Fibroblast of peridontal ligament (primary cell): Measurements from ENCODE around the gene ABI1.

Experiments
- DNase-seq: peaks from one replicate; pipeline ENCODE4 v3.0.0-alpha.2; 2010; ENCODE audit errors: extremely low read depth

ABI1 gene

DNA sequence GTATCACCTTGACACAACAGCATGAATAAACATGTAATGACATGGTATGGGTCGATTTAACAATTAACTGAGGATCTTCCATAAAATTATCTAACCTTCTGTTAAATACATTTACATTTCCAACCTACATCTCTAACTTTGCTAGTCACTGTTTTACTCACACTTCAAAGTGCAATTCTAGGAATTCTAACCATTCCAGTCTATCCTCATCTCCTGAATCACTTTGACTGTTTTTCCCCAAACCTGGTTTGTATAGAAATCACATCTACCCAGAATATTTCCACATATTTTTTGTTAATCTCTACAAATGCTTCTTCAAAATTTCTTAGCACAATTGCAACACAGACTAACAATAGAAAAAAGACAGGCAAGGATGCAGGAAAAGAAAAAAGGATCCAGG lies 6.2 kb downstream of the ABI1 start:
- no peak for DNase-seq

GRCh38 chr10:26844396-26844975 lies 16.3 kb downstream of the ABI1 start:
- no peak for DNase-seq

DNA sequence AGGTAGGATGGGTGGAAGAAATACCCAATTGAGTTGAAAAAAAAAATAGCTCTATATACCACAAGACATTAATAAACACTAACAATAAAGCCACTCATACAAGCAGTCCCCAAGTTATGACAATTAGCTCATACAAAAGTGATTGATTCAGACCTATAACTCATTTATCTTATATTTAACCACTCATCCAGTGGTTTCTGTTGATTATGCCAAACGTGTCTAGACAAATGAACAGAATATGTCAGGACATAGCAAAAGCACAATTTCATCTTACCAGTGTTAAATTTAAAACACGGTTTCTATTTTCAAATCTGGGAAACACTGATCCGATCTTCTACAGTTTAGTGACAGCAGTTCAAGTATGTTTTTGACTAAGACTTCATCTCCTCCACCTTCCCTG lies 17.0 kb downstream of the ABI1 start:
- no peak for DNase-seq

DNA sequence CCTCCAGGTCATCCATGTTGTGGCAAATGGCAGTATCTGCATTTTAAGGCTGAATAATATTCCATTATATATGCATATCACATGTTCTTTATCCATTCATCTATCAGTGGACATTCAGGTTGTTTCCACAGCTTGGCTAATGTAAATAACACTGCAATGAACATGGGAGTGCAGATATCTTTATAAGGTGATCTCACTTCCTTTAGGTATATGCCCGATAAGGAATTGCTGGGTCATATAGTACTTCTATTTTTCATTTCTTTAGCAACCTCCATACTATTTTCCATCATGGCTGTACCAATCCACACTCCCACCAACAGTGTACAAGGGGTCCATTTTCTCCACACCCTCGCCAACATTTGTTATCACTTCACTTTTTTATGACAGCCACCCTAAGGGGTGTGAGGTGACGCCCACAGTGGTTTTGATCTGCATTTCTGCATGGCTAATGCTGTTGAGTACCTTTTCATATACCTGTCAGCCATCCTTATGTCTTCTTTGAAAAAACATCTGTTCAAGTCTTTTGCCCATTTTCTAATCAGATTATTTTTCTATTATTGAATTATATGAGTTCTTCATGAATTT lies 18.9 kb downstream of the ABI1 start:
- DNase-seq, result no peak

- DNase-seq, result no peak
Measured at GRCh38 chr10:26840938-26841732, 19.6 kb downstream of the ABI1 start.

DNA sequence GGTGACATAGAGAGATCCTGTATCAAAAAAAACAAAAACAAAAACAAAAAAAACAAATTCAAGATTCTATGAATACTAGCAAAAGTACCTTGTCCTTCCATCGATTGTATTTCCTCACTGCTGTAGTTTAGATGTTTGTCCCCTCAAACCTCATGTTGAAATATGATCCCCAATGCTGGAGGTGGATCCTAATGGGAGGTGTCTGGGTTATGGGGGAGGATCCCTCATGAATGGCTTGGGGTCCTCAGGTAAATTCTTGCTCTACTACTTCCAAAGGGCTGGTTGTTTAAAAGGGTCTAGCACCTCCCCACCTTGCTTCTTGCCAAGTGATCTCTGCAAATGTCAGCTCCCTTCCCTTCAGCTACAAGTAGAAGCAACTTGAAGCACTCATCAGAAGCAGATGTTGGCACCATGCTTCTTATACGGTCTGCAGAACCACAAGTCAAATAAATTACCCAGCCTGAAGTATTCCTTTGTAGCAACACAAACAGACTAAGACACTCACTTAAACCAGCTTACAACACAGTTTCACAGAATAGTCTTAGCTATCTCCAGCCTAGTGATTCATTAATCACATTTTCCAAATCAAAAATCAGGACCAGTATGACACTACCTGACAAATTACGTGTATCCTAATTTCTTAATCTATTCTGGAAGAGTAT lies 20.7 kb downstream of the ABI1 start:
- peak; percentile 94 for DNase-seq

- no peak for DNase-seq
Measured at GRCh38 chr10:26837139-26837538, 23.6 kb downstream of the ABI1 start.

DNA sequence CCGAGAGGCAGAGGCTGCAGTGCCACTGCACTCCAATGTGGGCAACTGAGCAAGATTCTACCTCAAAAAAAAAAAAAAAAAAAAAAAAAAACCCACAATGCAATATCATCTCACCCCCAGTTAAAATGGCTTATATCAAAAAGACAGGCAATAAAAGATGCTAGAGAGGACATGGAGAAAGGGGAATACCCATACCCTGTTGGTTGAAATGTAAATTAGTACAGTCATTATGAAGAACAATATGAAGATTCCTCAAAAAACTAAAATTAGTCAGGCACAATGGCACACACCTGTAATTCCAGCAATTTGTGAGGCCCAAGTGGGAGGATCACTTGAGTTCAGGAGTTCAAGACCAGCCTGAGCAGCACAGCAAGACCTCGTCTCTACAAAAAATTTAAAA lies 25.7 kb downstream of the ABI1 start:
- no peak for DNase-seq

- DNase-seq, result no peak
Measured at GRCh38 chr10:26832960-26833359, 27.8 kb downstream of the ABI1 start.

DNA sequence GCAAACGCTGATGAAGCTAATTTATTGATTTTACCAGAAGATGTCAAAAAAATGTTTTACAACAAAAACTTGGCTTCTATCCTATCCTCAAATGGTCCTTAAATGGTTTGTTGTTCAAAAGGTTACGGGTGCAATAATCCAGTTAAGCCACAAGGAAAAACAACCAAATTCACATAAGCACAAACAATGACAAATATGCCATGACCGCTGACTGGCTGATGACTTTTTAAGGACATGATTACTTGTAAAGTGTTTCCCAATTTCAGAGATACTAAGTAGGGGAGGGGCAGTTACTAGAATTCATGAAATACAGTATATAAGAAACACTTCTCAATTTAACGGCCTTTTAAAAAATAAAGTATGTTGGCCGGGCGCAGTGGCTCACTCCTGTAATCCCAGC lies 28.8 kb downstream of the ABI1 start:
- no peak for DNase-seq

- no peak for DNase-seq
Measured at GRCh38 chr10:26829810-26830515, 30.8 kb downstream of the ABI1 start.

- DNase-seq, result no peak
Measured at GRCh38 chr10:26824015-26824690, 36.6 kb downstream of the ABI1 start.

DNA sequence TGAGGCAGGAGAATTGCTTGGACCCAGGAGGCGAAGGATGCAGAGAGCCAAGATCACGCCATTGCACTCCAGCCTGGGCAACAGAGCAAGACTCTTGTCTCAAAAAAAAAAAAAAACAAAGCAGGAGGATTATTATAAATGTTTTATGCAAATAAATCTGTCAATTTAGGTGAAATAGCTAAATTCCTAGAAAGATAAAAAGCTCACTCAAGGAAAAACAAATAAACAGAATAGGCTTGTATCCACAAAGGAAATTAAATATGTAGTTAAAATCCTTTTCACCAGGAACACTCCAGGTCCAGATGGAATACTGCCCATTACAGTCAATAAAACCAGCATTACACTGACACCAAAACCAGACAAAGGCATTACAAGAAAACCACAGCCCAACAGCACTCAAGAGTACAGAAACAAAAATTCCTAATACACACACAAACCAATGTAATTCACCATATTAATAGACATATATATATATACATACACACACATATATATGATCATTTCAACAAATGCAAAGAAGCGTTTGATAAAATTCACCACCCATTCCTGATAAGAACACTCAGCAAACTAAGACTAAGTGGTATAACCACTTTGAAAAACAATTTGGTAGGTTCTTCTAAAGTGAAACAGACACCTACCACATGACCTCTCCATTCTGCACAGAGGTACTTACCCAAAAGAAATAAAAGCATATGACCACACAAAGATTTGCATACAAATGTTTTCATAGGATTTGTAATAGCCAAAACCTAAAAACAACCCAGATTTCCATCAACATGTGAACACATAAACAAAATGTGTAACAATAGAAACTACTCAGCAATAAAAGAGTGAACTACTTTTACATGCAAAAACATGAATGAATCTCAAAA lies 38.8 kb downstream of the ABI1 start:
- DNase-seq, result no peak

GRCh38 chr10:26815500-26815899 lies 45.3 kb downstream of the ABI1 start:
- no peak for DNase-seq

DNA sequence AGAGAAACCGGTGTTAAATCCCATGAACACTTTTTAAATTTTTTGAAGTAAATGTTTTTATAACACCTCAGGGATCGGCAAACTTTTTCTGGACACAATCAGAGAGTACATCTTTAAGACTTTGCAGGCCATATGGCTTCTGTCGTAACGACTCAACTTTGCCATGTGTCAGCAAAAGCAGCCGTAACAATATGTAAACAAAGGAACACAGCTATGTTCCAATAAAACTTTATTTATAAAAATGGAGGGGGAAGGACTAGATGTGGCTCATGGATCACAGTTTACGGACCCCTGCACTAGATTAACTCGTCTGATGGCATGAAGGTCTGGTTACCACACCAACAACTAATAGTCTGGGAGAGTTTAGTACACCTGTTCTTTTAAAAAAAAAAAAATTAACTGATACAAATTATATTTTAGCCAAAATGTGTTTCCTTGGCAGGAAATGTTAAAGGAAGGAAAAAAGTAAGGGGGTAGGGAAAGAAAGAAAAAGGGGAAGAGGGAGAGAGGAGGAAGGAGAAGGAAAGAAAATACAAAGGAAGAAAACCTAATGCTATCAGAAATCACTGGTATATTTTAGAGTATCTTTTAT lies 50.2 kb downstream of the ABI1 start:
- no peak for DNase-seq

GRCh38 chr10:26809973-26810372 lies 50.8 kb downstream of the ABI1 start:
- no peak for DNase-seq

- no peak for DNase-seq
Measured at GRCh38 chr10:26807532-26807931, 53.2 kb downstream of the ABI1 start.

DNA sequence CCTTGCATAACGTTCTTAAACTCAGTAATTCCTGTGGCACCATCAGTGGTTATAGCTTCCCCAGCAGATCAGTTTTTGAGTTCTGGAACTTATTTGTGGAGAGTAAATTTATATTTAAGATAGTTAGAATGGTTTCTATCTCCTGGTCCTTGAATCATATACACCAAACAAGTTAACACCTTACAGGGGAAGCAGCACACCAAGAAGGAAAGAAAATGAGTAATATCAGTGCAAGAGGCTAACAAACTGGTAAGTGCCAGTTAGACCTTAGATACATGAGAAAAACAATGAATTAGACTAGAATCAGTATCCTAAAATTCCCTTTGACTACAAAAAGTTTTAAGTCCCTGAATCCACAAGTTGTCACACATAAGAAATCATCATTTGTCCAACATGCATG lies 54.2 kb downstream of the ABI1 start:
- DNase-seq, result no peak

DNA sequence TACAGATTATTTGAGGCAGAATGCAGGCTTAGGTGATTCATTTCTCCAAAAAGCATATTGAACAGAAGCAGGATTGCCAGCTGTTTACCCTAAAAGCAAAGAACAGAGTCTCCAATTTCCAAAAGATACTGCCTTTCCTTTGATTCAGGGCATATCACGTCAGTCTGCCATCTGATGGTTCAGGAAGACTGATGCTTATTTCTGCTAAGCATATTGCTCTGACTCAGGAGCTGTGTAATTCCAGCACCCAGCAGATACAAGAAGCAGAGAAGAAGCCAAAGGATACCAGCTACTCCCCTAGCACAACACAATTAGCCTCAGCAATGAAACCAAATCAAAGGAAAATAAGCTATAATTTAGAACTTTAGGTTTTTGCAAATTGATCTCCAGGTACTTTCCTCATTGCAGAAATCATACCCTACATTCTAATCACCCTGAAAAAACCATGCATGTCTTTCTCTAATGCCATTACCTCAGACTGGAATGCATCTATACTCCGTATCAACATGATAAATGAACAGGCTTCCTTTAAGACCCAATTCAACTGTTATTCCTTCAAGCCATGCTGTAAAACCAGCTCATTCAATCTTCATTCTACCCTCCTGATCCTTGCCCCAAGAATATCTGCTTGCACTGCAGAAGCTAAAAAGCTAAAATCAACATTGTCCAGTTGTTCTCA lies 55.1 kb downstream of the ABI1 start:
- DNase-seq, result peak; percentile 59
